Cortex of kidney (tissue), 1 donor: ENCODE measurements around the gene ADAMTS2.
"Not testable (repeated sequence)": the region's sequence is repeated elsewhere in the genome, so short reads cannot be mapped to it uniquely, and the experiment has no call there.

Experiments used
- DNase-seq: peaks from one replicate; lab custom pipeline; 2025; lab: John Stamatoyannopoulos, UW

ADAMTS2 gene

DNA sequence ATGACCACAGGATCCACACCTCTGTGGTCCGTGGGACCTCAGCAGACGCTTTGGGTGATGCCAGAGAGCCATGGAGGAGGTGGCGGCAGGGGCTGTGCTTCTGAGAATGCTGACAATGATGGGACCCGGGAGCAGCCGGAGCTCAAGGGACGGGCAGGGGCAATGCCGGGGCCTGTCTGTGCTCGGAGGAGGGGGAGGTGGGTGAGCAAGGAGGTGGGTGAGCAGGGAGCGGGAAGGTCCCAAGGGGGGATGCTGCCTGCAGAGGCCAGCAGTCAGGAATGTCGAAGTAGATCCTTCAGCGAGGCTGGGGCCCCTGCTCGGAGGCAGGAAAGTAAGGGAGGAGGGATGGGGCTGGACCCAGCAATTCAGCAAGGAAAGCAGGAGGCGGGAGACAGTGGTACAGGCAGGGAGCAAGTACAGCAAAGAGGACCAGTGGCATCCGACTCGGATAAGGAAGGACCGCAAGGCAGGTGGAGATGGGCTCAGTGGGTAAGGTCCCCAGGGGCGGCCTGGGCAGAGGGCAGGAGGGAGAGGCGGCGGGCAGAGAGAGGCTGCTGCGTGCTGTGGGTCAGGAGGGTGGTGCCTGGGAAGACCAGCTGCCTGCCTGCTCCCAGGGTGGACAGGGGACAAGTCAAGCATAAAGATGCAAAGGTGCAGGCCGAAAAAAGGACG lies 49.0 kb downstream of the ADAMTS2 start:
- DNase-seq = no peak

DNA sequence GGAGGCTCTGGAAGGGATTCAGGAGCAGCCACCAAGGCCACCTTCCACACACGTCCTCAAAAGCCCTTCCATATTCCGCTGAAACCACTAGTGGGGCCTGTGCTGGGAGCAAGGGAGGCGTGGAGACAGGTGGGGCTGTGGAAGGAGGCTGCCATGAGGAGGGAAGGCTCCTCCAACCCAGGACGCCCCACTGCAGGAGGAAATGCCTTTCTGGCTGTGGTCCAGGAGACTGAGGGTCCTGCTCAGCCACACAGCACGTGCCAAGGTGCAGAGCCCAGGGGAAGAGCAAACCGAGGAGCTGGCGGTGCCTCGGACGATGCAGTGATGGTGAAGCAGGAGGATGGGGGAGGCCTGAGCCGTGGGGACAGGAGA lies 49.5 kb downstream of the ADAMTS2 start:
- no peak for DNase-seq

DNA sequence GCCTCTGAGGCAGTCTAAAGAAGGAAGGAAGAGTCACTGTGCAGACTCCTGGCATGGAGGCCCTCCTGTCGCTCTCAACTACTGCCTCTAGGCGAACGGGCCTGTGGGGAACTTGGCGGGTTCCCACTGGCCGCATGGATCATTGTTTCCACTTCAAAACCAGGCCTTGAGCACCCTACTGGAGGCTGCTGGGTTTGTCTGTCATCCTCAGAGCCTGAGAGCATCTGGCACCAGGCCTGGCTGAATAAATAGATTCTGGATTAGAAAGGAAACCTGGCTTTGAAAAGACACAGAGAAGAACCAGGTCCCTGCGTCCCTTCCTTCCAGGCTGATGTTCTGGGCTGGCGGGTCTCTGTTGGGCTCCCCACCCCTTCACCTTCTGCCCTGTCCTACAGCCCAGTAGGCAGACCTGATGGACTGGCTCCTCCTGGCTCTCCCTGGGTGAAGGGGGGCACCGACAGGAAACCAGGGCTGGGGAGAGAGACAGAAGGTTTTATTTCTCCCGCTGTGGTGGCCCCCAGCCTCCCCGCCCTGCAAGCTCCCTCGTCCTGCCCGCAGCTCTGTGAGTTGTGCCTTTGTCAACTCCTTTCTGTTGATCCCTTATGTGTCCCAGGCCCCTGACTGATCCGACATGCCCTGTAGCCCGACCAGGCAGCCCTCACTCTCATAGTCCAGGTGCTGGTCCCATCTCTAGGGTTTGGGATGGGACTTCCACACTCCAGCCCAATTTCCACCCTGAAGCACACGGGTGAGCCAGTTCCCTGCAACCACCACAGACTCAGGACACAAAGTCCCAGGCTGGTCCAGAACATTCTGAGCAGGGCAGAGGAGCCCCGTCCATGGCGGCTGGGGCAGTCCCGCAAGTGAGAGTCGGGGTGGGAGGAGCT lies 50.1 kb downstream of the ADAMTS2 start:
- no peak for DNase-seq

DNA sequence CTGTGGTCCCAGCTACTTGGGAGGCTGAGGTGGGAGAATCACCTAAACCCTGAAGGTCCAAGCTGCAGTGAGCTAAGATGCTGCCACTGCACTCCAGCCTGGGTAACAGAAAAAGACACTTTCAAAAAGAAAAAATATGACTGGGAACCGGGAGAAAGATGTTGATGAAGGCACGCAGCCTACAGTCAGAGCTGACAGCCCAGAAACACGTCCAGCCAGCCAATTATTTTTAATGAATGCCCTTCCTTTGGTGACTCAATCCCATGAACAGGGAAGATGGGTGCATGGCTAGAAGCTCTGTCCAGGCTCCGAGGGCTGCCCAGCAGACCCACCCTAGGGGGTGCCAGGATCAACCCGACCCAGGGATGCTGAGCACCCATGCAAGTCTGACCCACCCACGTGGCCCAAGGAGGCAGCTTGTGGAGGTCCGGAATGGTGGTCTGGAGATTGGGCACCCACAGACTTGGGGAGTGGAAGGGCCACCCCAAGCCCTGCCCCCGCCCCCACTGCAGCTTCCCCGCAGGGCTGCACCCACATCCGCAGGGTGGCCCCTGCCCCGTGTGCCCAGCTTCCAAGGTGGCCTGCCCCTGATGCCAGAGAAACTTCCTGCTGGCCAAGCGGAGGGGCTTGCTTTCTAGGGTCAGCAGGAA lies 51.0 kb downstream of the ADAMTS2 start:
- no peak for DNase-seq

DNA sequence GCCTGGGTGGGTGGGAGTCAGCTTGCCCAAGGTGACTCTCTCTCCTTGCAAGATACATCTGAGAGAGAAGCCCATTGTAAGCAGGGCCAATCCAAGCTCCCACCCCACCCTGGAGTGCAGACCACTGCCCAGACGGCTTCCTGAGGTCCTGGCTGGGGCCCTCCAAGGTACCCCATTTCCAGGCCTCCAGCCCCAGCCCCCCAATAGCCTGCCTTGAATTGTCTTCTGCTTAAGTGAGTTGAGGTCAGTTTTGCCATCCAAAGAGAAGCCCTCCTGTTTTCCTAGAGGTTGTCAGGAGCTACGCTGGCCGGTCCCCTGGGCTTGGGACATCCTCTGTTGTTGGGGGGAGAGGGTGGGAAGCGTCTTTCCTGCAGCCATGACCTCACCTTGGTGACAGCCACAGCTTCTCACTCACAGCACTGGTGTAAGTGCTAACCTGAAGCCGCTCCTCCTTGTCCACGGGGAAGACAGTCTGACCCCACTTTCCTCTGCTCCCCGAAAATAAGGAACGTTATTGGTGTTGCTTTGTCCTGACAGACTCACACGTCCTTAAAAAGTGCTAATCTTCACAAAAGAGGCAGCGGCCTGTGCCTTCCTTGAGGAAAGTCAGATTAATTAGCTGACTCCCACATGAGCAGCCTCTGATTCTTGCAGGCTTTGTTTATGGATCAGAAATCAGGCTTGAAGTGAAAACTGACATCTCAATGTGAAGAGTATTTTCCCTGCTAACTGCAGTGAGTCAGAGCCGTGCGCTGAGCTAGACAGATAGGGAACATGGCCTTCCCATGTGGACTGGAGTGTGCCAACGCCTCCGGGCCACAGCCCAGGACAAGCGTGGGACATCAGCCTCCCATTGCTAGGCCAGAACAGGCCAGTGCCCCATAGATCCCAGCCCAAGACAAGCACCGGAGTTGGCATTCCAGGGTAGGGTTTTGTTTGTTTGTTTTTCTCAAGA lies 52.3 kb downstream of the ADAMTS2 start:
- DNase-seq = no peak

DNA sequence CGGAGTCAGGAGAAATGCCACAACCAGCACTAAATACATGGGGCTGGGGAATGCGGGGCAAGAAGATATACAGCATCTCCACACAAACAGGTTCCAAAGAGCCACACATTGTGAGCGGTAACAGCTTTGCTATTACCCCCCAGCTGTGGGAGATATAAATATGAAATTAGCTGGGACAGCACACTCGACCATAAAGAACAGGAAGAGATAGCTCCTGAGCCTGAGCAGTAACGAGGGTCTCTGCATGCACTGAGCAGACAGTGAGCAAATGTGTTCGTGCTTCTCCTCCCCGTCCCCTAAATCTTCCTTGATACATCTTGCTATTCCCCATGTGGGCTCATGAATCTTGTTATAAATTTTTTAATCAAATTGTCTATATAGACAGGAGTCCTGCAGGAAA lies 53.1 kb downstream of the ADAMTS2 start:
- DNase-seq = no peak

DNA sequence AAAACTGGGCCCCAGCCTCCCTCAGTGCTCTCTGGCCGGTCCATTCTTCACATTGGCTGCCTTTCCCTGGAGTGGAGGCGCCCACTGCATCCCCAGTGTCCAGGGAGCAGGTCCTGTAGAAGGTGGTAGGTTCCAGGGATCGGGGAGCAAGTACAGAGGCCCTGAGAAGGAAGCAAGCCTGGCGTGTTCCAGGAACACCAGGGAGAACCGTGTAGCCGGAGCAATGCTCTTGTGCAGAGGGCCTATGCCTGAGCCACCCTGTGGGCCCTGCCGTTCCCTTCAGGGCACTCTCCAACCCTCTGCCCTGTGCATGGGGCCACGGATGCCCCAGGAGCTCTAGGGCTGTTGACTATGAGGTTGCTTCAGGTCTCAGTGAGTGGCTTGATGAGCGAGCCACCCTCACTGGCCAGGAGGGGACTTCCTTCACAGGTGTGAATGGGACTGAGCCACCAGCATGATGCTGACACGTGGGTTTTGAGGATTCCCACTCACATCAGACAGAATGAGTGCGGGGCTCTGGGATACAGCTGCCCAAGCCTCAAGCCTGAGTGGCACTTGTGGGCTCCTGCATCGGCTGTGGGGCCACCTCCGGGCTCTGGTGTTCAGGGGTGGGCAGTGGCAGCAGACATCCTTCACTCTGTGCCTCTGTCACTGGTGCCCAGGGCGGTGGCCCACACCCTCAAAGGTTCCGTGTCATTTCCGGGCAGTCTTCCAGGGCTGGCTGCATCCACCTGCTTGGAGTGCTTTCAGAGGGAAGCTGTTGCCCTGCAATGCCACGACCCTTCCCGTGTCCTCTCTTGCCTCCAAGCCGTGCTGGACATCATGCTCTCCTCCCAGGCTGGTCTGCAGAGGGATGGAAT lies 54.4 kb downstream of the ADAMTS2 start:
- DNase-seq = no peak

DNA sequence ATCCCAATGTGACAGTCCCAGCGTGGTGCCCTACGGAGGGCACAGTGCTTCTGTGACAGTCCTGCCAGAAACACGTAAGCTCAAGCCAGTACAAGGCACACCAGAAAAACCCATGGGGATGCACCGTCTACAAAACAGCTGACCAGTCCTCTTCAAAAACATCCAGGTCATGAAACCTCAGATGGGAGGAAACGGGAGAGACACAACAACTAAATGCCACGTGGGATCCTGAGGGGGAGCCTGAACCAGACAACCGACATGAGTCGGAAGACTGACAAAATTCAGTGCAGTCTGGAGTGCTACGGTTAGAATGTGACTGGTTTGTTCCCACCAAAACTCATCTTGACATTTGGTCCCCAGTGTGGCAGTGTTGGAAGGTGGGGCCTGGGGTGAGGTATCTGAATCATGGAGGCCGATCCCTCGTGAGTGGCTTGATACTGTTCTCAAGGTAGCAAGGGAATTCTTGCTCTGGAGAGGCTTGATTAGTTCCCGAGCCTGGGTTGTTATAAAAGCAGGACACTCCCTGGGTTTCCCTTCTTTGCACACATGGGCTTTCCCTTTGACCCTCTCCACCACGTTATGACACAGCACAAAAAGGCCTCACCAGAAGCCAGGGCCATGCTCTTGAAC lies 55.4 kb downstream of the ADAMTS2 start:
- no peak for DNase-seq

DNA sequence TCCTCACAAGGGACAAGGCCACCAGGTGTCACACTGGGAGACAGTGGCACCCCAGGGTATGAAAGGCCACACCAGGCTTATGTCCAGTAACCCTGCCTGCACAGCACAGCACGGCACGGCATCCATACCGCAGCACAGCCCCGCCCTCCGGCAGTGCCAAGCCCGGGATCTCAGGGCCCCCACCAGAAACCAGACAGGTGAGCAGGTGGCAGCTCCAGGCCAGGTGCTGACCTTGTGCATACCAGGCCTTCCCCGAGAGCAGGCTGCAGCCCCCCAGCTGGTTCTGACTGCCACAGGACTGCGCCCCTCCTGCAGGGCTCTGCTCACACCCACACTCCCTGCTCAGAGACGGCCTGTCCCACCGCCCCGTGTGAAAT lies 56.5 kb downstream of the ADAMTS2 start:
- DNase-seq = no peak

DNA sequence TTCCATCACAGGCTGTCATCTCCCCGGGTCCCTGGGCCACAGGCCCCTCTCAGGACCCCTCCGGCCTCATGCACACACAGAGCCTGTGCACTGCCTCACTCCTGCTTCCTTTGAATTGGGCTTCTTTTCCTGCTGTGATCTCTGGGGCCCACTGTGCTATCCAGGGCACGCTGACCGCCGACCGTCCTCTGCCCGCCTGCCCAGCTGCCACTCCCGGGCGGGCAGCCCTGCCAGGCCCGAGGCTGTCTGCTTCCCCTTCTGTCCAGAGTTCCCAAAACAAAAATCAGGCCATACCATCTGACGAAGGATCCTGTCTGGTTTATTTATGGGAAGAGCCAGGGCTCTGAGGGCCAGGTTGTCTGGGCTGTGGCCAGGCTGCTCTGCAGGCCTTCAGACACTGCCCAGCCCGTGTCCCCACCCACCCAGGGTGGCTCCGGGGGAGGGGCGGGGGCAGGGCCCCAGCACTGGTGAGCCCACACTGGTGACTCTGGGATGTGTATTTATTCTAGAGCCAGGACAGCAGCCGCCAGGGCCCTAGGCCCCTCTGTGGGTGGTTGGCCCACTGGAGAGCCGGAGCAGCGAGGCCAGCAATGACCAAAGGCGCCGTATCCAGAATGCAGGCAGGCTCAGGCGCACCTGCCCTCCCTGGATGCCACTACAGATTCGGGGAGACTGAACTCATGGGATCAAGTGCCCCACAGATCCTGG lies 57.0 kb downstream of the ADAMTS2 start:
- no peak for DNase-seq

DNA sequence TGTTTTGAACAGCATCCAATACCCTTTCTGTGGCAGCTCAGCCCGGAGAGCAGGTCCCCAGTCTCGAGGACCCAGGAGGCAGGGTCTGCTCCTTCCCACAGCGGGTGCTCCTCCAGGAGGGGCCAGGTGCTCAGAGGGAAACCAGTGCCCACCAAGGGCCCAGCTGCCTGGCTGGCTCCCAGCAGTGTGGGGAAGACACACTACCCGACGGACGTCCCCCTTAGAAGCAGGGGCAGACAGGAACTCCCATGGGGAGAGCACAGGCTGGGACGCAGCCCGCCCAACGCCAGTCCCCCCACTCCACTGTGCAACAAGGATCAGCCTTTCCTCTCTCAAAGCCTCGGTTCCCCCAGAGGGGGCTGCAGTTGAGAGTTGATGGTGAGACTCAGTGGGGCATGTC lies 57.6 kb downstream of the ADAMTS2 start:
- DNase-seq = no peak

DNA sequence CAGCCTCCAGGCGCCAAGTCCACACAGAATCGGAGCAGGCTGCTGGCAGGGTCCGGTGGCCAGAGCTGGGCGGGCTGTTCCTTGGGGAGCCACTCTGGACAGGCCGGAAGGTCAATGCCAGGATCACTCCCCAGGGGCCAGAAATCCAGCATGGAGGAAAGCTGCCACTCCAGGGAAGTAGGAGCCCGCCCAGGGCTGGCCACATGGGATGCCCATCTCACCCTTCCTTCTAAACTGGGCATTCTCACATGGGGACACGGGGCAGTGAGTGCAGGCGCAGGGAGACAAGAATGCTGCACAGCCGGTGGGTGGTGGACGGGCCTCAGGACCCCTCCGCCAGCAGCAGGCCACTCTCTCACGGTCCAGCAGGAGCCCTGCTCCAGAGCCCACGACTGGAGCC lies 58.2 kb downstream of the ADAMTS2 start:
- no peak for DNase-seq

DNA sequence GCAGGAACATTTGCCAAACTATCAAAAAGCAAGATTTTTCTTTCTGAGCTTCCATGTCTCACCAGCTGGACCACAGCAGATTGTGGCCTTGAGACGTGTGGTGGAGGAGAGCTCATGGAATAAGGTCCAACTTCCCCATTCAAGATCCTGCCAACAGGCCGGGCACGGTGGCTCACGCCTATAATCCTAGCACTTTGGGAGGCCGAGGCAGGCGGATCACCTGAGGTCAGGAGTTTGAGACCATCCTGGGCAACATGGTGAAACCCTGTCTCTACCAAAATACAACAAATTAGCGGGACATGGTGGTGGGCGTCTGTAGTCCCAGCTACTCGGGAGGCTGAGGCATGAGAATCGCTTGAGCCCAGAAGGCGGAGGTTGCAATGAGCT lies 59.5 kb downstream of the ADAMTS2 start:
- not testable (repeated sequence) for DNase-seq

DNA sequence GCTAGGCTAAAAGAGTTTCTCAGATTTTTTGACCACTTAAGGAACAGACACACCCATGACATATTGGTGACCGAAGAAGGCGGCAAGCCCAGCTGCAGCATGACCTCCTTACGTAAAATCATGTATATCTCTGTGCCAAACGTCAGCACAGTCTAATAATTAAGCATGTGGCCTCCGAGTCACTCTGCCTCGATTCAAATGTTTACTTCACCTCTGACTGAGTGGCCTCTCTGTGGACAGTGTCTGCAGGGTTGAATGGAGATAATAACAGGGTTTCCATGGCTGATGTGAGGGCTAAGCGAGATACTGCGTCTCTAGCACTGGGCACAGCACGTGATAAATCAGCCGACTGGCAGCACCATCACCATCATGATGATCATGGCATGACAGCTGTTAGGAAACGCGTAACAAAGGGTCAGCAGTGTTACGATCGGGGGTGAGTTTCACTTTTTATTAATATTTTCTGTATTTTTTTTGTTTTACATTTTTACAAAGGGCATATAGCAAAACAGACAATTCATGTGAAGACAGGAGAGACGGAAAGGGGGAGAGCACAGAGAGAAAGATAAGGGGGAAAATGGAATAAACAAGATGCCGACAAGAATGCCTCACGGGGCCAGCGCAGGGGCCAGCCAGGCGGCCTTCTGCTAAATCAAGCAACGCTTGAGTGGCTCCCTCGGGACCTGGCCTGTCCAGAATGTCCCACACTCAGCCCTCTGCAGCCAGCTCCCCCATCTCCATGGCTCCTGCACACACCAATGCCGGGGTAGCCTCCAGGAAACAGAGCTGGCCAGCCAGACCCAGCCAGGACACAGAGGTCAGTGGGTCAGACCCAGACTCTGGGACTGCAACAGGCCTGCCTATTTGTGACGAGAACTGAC lies 60.3 kb downstream of the ADAMTS2 start:
- no peak for DNase-seq

DNA sequence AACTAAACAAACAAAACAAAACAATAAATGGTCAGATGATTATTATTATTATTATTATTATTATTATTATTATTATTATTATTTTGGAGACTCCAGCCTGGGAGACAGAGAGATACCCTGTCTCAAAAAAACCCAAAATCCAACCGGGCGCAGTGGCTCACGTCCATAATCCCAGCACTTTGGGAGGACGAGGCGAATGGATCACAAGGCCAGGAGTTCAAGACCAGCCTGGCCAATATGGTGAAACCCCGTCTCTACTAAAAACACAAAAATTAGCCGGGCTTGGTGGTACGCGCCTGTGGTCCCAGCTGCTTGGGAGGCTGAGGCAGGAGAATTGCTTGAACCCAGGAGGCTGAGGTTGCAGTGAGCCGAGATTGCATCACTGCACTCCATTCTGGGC lies 61.4 kb downstream of the ADAMTS2 start:
- DNase-seq = not testable (repeated sequence)

DNA sequence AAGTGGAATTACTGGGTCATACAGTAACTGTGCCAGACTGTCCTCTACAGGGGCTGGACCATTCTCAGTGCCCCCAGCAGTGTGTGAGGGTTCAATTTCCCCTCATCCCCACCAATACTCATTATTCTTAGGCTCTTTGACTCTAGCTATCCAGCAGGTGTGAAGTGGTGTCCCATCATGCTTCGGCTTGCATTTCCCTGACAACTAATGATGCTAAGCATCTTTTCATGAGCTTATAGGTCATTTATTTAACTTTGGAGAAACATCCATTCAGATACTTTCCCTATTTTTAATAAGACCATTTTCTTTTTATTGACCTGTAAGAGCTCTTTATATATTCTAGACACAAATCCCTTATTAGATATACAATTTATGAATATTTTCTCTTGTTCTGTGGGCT lies 63.6 kb downstream of the ADAMTS2 start:
- DNase-seq = no peak

DNA sequence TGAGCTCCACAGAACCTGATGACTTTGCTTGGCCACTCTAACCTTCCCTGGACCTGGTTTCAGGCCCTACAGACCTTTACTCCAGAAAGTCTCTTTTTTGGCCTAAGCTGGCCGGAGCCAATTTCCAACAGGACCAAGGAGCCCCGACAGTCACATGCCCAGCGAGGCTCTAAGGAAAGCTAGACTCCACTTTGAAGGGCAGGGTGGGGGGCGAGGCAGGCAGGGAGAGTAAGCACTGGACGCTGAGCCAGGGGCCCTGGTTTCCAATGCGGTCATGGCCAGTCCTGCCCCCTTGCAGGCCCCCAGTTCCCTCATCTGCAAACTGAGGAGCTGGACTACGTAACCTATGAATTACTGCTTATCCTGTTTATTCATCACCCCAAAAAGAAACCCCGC lies 65.2 kb downstream of the ADAMTS2 start:
- DNase-seq = no peak

DNA sequence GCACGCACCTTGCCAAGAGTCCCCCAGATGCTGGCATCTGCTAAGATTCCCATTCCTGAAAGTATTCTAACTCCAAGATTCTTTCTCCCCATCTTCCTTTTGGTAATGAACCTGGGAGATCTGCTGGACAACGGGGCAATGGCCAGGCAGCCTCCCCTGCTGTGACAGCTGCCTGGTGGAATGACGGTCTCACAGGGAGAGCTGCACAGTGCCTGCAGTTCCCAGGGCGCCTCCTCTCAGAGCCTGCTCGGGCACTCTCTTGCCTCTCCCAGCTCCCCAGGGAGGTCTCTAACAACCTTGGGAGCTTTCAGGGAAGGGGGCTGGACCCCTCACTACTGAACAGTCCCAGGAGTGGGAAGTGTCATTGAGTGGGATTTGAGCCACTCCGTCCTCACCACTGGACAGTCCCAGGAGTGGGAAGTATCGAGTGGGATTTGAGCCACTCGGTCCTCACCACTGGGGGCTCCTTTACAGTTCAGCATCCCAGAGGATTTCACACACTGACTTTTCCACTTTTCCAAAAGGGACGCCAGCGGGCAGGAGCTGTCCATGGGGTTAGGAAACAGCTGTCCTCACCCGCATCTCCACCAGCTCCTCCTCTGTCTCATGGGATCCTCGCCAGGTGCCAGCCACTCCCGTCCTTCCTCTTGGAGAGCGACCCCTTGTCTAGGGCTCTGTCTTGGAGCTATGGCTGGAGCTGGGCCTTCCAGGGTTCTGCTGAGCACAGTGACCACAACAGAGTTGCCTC lies 65.7 kb downstream of the ADAMTS2 start:
- DNase-seq = no peak
